Measurements from ENCODE around the gene PTOV1.

The PTOV1 gene

DNA sequence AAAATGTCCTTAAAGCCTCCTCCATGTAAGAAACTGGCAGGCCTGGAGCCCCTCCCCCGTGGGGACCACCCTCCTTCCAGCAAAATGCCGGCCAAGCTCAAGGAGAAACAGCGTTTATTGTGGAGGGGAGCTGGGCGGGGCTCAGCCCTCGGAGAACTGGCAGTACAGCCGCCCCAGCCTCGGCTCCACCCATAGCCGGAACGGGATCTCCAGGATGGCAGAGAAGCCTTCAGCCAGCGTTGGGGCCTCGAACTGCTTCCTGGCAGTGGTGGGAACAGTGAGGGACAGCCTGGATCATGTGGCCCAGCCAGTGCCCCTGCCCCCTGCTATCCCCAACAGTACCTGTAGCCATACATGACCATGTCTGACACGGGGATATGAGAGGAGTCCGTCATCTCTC, 10.1 kb downstream of the PTOV1 start:
- DNase-seq: peak; percentile 37

- no peak for DNase-seq
Measured at GRCh38 chr19:49861541-49862378, 10.8 kb downstream of the PTOV1 start.

DNA sequence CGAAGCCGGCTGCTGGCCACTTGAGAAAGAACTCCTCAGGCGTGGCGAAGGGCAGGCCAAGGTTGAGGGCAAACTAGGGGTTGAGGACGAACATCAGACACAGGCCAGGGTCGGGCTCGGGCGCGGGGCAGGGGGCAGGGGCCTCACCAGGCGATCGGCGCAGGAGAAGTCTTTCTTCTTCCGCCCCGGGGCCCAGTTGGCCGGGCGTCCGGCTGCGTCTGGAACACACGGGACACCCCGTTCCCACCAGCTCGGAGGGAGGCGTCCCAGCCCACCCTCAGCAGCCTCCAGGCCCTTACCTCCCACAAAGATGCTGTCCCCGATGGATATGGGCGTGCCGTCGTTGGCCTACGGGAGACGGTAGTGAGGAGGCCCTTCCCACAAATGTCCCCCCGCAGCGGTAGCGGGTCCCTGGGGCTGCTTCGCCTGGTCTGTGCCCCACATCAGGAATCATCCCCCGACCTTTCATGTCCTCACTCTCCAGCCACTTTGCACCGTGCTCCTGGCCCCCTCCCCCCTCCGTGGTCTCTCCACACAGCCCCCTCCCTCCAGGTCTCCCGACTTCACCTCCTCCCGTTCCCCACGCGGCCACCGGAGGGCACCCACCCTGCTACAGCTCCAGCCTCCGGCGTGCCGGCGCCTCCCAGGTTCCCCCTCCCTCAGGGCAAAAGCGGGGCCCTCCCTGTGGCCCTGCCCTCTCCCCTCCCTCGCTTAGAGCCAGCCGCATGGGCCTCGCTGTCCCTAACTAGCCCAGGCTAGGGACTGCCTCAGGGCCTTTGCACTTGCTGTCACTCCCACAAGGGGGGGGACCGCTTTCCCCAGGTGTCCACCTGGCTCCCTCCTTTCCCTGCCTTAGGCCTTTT, 11.7 kb downstream of the PTOV1 start:
- peak; percentile 53 for DNase-seq

DNA sequence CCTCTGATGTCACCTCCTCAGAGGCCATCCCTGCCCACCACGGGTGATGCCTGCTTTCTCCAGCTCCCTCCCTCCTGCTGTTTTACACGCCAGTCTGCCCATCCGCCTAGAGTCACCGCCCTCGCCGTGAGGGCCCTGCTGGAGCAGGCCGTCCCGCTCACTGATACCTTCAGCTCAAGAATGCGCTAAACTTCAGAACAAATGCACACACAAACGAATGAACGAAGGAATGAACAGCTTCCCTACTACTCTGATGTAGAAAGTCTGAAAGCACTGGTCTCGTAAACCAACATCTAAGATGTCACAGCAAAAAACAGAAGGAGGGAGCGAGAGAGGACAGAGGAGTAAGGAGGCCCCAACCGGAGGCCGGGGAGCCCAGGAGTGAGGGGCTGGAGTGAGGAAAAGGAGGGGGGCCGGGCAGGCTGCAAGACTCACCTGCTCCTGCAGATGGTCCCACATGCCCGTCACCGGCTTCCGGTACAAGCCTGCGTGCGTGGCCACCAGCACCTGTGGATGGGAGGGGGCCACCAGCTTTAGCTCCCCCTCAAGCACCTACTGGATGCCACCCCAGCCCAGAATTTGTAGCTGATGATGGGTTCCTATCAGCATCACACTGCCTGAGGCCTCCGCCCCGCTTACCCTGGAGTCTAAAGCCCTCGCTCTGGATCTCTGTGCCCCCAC, 12.4 kb downstream of the PTOV1 start:
- DNase-seq: no peak

- DNase-seq: no peak
Measured at GRCh38 chr19:49863935-49864320, 13.0 kb downstream of the PTOV1 start.

DNA sequence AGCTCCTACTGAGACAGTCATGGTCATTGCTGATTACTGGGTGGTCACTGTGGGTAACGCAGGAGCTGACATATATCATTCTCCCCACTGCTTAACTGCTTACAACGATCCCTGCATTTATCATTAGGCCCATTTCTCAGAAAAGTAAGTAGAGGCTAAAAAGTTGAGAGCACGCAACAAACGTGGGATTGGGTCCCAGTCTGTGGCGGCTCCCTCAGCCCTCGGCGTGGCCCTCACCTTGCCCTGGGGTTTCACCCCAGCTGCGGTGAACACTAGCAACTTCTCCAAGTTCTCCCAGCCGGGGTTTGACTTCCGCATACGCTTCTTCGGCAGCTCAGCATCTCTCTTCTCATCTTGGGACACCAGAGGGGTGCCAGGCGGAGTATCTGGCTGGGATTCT, 13.9 kb downstream of the PTOV1 start:
- no peak for DNase-seq

DNA sequence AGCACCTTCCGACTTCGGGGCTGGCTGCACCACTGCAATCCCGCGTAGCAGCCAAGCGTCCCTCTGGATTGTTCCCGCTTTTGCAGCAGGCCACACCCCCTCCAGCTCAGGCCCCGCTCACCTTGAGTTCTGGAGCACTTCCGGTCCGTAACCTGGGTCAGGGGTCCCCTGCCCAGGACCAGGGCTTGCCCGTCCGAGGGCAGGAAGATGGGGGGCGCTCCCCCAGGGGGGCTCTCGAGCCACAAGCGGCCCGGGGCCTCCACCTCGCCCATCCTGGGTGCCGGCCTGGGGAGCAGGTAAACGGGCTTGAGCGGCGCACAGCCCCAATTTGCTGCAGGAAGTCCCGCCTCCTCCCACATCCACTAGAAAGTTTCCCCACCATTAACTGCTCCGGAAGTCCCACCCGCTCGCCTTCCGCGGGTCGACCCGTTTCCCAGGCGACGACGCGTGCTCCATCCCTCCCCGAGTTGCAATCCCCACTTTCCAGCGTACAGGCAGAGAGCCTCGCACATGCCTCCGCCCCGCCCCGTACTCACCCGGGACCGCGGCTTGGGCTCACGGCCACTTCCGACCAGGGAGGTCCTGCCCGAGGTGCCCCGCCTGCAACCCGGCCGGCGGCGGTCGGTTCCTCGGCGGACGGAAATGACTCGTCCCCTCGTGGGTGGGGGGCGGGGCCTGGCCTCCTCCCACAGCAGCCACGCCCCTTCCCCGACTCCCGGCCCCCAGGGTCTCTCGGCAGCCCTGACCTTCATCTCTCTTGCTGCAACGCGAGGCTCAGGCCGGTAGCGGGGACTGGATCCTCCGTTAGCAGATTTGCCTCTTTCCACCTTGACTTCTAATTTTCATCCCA, 16.2 kb downstream of the PTOV1 start, which contains the start of gene PNKP:
Gene PNKP, minus strand, starts transcription at position 644 of the 850 bp plus-strand sequence. Its CDS starts 372 bp downstream, at position 272.
- DNase-seq: peak; percentile 96

GRCh38 chr19:49869009-49869483, 18.1 kb downstream of the PTOV1 start:
- DNase-seq: peak; percentile 94

DNA sequence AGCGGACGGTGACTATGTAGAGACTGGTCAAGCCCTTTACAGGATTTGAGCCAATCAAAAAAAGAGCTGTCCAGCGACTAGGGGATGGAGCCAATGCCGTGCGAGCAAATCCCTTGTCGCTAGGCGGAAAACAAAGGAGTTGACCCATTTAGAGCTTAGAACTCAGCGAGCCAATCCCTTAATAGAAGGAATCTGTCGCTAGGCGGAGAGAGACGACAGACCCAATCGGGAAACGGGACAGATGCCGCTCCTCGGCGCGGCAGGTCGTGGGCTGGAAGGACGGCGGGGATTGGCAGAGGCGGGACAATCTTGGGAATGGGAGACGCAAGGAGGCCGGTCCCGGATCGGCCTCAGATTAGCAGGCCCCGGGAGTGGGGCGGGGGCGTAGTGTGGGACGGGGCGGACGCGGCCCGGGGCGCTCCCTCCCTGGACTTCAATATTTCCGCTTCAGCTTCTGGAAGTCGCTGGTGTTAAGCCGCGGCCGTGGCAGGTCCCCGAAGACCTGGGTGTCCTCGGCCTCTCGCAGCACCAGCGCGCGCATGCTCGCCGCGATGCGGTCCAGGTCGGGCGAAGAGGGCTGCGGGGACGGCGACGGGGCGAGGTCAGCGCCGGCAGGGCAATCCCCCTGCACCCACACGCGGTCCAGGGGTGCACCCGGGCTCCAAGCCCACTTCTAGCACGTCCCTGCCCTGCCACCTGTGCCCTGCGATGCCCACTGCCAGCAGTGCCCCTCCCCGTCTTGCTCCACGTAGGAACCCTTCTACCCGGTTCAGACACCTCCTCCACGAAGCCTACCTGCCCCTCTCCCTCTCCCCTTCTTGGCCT, 18.7 kb downstream of the PTOV1 start:
- peak; percentile 100 for DNase-seq

GRCh38 chr19:49870309-49870901, 19.4 kb downstream of the PTOV1 start:
- peak; percentile 43 for DNase-seq

- no peak for DNase-seq
Measured at GRCh38 chr19:49871349-49871985, 20.5 kb downstream of the PTOV1 start.

- no peak for DNase-seq
Measured at GRCh38 chr19:49872245-49873128, 21.5 kb downstream of the PTOV1 start.

GRCh38 chr19:49873129-49873521, 22.2 kb downstream of the PTOV1 start:
- no peak for DNase-seq

DNA sequence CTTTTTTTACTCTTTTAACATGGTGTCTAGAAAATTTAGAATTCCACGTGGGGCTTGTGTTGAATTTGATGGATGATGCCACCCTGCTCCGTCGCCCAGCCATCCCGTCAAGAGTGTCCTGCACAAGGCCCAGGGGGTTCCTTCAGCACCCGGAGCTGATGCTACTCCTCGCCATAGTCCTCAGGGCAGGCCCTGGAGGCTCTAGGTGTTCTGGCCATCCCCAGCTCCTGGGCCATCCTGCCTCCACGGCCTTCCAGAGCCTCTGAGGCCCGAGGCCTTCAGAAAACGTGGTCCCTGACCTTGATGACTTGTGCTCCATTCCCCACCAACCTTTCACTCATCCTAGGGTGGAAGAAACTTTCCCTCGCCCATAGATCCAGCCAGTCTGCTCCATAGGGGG, 22.9 kb downstream of the PTOV1 start:
- no peak for DNase-seq

DNA sequence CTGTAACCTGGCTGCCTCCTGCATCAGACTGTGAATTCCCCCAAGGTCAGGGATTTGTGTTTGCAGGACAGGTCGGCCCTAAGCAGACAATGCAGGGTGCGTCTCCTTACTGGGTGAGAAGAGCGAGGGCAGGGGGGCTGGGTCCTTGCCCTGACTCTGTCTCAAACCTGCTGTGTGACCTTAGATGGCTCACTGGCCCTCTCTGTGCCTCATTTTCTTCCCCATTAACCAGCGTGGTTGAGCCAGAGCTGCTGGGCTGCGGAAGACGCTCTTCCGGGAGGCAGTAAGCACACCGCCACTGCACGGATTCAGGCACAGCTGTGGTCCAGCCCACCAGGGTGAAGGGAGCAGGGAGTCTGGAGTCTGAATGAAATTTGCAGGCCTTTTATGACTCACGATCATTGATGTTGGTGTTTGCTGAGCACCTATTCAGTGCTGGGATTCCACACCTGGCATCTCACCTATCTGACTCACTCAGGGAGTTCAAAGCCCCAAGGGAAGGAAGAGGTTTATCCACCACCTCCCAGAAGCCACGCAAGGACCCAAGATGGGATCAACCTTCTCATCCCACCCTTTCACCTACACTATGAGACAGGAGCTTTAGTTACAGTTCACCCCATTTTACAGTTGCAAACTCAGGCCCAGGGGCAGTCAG, 23.7 kb downstream of the PTOV1 start:
- DNase-seq: no peak

DNA sequence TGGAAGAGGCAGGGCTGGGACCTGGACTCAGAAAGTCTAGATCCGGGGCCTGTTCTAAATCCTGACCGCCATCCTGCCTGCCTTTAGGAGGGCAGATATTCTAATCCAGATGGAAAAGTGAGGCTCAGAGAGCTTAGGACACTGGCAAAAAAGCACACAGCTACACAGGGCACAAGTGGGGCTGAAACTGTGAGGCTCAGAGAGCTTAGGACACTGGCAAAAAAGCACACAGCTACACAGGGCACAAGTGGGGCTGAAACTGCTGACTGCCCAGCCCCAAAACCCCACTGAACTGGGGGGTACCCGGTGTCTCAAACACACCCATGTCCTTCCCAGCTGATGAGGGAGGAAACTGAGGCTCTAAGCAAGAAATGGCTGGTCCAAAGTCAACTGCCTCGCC, 24.2 kb downstream of the PTOV1 start:
- DNase-seq: no peak

- peak; percentile 72 for DNase-seq
Measured at GRCh38 chr19:49875857-49876421, 25.0 kb downstream of the PTOV1 start.

DNA sequence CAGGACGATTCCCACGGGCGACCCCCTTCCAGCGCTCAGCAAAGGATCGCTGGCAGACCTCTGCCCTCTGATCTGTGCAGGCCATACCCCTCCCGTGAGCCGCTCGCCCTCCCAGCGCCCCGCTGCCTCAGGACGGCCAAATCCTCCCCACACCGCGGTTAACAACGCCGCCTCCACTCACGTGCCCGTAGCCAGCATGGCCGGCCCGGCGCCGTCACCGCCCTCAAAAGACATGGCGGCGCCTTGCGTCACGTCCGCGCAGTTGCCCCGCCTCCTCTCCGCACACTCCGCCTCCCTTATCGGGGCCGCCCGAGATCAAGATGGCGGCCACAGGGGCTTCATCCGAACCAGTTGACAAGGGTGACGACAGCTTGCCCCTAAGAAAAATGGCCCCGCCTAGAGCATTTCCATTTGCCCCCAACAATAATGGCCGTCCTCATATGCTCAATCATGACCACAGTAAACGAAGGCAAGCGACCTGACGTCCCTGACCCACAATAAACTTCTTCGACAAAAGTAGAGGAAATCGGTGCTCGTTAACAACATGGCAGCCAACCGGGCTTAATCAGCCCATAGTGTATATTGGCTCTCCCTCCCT, 25.6 kb downstream of the PTOV1 start:
- peak; percentile 99 for DNase-seq

Data from NCI-H69 (cell line).